ENCODE measurements around the gene RNF212. TPM values are rescaled to one million over a fixed set of nuclear protein-coding genes. Genes with fewer than 3 reads are reported as not detected.

Gene RNF212
- total RNA-seq, 1 donor from 2014 or later = 0.25 TPM

DNA sequence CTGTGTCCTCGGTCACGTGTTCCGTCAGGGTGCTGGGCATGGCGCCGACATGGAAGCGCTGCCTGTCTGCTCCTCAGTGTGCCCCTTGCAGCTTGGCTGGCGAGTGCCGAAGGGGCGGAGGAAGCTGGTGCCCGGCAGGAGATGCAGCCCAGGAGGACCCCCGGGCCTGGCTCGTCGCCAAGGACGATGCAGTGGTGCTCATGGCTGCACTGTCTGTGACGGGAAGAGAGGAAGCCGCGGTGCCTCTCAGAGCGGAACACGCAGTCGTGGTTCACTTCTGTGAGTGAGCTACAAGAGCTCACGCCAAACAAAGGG lies 63.8 kb downstream of the RNF212 start:
- no peak for DNase-seq (ENCODE audit: low spot score)

DNA sequence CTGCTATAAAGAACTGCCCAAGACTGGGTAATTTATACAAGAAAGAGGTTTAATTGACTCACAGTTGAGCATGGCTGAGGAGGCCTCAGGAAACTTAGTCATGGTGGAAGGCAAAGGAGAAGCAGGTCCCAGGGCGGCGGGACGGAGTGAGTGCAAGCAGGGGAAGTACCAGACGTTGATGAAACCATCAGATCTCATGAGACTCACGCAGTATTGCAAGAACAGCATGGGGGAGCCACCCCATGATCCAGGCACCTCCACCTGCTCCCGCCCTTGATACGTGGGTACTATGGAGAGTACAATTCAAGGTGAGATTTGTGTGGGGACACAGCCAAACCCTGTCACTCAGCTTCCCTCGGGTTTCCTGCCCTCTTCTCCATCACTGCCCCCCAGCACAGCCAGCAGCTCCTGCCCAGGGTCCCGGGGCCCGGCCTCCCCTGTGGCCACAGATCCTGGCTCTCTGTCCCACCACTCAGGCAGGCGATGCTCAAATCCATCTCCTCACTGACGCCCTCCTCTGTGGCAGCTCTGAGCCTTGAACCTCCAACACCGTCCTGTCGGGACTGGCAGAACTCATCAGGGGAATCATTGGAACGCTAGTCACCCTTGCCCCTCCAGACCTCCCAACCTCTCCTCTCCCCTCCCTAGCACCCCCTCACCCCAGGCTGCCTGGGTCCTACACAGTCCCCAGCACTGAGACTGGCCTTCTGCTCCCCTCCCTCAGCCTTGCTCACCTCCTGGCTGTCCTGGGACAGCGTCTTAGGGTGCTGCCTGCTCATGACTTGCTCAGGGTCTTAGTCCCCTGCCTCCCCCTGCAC lies 64.4 kb downstream of the RNF212 start:
- DNase-seq (ENCODE audit: low spot score) (no peak), ATAC-seq (no peak)

More for the DNA sequence above, 63.8 kb downstream of the RNF212 start:
- ATAC-seq = no peak

DNA sequence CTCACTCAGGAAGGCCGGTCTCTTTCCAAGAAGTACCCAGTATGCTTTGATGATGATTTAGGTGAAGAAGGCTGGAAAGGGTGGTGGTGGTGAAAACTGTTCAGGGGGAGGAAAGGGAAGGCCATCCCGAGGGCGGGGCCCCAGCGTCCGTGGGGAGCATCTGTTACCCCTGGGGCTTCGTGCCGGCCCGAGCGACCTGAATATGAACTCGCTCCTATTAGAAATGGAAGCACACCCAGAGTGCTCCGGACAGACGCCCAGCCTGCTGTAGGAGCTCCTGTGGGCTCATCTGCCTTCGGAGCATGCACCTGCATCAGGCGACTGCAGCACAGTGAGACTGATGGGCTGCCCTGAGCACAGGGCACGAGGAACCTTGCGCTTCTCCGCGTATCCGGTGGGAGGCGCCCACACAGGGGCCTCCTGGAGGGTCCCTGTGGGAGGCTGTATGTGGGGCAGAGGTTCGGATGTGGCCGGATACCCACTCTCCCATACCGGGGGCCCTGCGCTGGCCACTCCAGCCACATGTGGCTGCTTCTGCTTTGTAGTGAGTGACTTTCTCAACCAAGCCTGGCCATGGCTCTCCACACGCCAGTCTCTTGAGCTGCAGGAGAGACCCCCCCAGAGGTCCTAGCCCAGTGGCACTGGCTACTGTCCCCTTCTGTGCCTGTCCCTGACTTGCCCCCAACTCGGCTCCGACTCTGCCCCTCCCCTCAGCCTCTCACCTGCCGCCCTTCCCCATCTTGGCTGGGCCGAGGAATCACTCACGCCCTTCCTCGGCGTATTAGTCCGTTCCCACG lies 65.2 kb downstream of the RNF212 start:
- no peak for ATAC-seq
- no peak for DNase-seq (ENCODE audit: low spot score)

DNA sequence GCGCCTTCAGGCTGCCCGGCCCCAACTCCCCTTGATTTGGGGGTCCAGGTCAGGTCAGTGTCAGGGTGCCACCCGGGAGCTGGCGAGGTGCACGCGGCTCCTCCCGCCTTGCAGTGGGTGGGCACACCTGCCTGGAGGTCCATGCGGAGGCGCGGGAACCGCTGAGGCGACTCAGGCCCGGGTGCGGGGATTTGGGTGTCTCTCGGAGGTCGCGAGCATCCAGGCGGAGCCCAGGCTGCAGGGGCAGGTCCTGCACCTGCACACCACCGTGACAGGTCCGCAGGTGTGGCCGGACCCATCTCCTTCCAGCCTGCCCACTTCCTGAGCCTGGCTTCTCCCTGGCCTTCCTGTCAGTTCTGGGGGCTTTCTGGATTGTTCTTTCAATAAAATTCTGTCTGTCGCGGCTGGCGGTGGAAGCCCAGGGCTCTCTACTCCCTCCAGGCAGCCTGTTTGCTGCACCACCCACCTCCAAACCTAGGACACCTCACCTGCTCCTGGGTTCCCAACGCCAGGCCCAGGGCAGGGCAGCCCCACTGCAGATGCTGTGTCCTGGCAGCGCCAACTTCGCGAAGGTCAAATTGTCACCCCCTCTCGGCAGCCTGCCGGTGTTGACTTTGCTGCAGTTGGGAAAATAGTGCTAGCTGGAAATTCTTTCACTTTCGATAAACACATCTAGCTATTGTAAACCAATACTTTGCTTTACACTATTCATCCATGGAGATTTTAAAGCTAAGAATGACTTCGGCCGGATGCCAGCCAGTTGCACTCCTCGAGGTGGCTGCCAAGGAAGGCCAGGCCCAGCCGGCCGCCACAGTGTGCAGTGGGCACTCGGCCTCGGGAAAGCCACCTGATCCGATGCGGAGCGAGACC lies 66.0 kb downstream of the RNF212 start:
- DNase-seq (ENCODE audit: low spot score) = no peak
- peak; percentile 78 for ATAC-seq

DNA sequence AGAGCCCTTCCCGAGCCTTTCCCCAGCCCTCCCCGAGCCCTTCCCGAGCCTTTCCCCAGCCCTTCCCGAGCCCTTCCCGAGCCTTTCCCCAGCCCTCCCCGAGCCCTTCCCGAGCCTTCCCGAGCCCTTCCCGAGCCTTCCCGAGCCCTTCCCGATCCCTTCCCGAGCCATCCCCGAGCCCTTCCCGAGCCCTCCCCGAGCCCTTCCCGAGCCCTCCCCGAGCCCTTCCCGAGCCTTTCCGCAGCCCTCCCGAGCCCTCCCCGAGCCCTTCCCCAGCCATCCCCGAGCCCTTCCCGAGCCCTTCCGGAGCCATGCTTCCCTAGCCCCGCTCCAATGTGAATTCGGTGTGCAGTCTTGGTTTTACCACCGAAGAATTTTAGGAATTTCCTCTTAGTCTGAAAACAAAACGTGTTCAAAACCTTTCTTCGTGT lies 66.8 kb downstream of the RNF212 start:
- DNase-seq (ENCODE audit: low spot score) = peak; percentile 70
- peak; percentile 63 for ATAC-seq

DNA sequence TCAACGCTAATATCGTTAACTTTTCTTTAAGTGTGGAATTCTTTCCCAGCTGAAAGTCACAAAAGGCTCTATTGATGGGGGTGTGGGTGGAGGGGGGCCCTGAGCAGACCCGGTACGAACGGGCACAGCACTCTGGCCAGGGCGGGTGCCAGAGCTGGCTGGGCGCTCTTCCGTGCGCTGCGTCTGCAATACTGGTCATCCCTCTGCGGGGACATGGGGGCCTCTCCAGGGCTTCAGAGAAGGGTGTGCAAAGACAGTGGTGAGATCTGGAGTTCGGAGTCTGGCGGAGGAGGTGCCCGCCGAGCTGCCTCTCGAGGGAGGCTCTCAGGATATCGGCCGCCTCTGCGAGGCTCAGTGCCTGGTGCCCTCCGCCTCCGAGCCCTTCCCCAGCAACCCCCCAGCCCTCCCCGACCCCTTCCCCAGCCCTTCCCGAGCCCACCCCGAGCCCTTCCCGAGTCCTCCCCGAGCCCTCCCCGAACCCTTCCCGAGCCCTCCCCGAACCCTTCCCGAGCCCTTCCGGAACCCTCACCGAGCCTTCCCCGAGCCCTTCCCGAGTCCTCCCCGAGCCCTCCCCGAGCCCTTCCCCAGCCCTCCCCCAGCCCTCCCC lies 67.7 kb downstream of the RNF212 start:
- DNase-seq (ENCODE audit: low spot score) (no peak), ATAC-seq (no peak)

DNA sequence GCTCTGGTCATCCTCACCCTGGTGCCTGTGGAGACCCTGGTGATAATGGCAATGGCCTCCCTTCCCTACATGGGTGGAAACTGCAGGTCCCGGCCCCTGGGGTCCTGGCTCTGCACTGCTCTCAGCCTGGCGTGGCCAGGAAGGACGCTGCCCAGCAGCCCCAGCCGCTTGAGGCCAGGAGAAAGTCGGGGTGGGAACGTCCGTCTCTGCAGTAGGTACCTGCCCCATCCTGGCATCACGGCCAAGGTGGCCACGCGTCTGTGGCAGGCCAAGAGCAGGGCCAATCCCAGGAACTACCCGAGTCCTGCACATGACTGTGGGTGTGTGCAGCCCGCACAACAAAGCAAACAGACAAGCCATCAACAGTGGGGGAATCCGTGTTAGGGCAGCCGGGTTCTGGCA lies 68.2 kb downstream of the RNF212 start:
- ATAC-seq (no peak), DNase-seq (ENCODE audit: low spot score) (no peak)

DNA sequence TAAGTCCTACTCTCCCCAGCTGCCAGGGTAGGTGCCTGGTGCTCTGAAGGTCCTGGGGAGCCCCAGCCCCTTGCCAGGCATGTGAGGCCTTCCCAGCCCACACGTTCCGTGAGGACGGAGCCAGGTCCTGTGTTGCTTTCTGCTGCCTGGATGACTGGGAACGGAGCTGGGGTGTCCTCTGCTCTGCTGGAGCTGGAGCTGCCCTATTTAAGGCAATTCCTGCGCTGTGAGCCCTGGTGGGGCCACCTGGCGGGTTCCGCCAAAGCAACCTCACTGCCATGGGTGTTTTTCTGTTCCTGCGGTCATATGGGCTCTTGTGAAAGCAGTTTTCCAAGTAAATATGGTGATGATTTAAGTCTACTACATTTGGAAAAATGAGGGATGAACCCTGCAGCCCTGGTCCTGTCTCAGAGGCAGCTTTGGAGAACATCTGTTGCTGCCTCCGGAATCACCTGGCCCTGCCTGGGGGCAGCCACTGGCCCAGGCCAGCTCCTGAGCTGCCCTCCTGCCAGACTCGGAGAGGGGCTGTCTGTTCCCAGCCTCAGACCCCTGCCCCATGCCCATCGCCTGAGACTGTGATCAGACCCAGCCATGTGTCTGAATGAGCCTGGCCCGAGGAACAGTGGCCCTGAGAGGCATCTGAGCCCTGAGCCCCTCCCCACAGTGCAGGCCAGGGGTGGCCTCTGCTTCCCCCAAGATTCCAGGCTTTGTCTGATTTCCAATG lies 68.7 kb downstream of the RNF212 start:
- no peak for ATAC-seq
- DNase-seq (ENCODE audit: low spot score) = no peak

DNA sequence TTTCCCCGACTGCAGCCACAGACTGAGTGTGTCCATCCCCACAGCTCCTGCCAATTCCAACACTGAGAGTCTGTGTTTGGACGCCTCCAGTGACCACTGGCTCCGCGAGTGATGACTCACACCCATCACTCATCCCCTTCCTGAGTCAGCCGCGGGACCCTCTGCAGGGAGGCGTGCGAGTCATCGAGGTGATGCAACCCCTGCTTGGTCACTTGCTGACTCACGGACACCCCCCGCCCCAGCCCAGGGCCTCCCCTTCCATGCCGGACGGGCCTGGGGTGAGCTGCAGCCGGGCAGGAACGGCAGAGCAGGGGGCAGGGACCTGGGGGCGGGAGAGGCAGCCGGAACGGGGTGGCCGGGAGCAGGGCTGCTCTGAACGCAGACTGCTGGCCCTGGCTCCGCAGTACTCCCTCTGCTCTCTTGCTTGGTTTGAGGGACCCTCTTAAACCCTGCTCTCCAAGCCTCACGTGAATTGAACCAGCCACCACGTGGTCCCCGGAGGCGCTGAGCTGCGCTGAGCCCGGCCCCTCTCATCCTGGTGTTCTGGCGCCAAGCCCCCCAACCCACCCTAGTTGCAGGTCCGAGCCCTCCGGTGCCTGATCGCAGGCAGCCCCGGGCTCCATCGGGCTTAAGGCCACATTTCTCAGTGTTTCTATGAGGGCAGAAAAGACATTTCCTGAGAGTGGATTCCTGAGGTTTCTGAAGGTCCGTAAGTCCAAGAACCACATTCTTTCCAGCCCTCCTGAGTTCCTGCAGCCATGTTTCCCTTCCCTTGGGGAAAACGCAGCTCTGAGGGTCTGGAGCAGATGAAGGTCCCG lies 69.5 kb downstream of the RNF212 start:
- ATAC-seq (no peak), DNase-seq (ENCODE audit: low spot score) (no peak)

DNA sequence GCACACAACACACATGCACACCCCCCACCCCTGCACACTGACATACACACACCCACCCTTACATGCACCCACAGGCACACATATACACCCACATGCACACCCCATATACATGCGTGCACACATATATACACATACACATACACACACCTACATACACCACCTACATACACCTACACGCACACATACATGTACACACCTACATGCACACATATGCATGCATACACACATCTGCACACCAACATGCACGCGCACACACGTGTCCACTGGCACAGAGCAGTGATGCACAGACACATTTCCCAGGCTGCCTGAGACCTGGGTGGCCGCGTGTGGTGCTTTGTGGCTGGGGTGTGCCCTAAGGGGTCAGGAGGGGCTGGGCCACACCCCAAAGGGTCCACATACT lies 70.2 kb downstream of the RNF212 start:
- DNase-seq (ENCODE audit: low spot score) = no peak
- ATAC-seq = no peak

DNA sequence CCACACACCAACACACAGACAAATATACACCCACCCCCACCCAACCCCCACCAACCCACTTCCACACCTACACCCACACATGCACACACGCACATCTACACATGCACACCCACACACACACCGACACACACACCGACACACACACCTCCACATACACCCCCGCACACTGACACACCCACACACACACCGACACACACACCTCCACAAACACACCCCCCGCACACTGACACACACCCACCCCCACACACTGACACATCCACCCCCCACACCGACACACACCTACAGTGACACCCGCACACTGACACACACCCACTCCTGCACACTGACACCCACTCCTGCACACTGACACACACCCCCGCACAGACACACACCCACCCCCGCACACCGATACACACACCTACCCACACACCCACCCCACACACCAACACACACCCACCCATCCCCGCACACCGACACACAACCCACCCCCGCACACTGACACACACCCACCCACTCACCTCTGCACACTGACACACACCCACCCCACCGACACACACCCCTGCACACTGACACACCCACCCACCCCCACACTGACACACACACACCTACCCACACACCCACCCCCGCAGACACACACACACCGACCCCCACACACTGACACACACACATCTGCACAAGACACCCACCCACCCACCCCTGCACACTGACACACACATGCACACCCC lies 70.9 kb downstream of the RNF212 start:
- DNase-seq (ENCODE audit: low spot score) (no peak), ATAC-seq (no peak)

DNA sequence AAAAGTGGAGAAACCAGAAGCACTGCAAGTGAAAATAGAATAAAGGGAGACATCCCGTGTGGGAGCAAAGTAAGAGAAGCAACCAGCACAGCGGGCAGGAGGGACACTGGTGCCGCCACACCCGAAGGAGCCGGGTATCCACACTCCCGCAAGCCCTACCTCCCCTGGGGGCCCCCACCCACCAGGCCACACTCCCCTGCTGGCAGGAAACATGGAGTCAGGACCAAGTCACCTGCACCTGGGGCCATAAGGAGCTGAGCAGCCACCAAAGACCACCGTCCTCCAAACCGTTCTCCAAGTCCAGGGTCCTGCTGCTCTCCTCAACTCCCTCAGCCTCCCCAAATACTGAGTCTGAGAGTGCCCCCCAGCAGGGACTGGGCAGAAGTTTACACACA lies 71.4 kb downstream of the RNF212 start:
- no peak for ATAC-seq
- no peak for DNase-seq (ENCODE audit: low spot score)

DNA sequence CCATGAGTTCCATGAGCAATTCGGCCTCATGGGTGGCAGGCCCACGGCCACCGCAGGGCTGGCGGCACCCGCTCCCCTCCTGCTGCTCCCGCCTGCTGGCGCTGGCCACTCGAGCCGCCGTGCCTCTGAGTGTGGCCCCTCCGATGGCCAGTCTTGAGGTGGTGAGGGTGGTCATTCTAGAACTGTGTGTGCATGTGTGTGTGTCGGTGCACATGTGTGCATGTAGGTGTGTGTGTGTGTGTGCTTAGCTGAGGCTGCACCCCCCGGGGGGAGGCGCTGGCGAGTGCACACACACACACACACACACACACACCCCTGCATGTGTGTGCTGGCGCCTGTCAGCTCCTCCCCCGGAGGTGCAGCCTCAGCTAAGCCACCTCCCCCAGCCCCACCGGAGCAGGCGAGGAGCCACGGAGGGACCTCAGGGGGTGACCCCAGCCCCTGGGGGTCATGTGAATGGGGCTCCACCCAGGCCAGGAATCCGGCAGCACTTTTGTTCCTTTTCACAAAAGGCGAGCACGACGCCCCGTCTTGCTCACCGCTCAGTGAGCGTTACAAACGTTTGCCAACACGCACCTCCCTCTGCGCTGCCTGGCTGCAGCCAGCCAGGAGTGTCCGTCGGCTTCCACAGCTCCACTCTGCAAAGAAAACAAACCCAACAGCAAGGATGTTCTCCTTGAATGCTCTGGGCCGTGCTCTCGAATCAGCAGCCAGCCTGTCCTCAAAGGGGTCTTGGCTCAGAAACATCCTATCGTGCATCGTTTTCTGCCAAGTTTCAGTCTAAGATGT lies 72.0 kb downstream of the RNF212 start:
- ATAC-seq (no peak), DNase-seq (ENCODE audit: low spot score) (no peak)

DNA sequence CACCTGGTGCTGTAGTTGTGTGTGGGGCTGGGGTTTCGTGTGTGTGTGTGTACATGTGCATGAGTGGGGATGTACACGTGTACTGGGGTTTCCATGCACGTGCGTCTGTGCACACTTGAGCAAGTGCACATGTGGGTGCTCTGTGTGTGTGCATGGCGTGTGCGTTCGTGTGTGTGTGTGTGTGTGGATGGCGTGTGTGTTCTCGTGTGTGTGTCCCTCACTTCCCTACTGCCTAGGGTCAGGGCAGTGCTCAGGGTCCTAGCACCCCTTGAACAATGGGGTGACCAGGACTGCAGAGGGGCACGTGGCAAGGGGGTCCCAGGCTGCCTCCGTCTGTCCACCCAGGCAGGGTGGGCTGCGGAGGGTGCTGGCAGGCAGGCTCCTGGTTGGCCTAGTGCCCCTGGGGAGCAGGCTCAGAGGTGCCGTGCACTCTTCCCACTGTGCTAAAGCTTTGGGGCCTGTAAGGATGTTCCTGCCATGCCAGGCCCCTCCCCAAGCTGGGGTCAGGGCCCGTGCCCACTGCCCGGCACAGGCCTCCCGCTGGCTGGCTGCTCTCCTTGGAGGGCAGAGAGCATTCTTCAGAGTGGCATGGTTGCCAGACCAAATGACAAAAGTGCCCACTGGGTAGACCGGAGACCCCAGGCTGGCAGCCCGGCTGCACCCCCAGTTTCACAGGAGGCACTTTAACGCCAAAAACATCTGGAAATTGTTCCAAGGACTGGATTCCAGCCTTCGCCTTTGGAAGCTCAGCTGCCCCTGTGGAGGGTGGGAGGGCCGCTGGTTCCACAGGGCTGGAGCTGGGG lies 72.8 kb downstream of the RNF212 start:
- no peak for DNase-seq (ENCODE audit: low spot score)
- no peak for ATAC-seq

DNA sequence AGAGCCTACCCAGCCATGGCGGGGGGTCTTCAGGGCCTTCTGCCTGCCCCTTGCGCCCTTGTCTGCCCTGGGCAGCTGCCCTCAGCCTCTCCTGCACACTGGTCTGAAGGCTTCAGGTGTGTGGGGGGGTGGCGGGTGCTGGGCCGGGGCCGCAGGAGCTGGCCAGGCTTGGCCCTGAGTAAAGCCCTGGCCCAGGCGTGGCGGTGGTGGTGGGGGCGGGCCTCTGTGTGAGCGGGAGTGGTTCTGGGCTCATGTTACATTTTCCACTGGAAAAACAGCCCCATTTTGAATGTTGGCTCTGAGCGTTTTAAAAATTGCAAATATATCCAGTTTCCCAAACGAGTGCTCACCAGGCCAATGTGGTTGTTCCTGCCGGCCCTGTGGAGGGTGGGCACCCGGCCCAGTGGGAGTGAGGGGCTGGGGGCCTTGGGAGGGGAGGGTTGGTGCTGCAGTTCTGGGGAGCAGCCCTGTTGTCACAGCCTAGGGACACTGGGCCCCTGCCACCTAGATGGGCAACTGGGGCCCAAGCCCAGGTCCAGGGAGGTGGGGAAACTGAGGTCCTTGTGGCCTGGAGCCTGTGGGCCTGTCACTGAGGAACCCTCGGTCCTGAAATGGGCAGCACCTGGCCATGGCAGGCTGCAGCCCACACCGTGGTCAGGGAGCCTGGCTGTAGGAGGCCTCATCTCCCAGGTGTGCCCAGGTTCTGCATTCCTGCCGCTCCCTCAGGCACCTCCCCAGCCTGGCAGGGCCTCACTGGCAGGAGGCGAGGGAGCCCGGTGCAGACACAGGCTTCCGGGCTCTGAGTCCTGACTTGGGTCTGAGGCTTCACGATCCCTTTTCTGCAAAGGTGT lies 73.6 kb downstream of the RNF212 start:
- peak; percentile 14 for ATAC-seq
- no peak for DNase-seq (ENCODE audit: low spot score)

DNA sequence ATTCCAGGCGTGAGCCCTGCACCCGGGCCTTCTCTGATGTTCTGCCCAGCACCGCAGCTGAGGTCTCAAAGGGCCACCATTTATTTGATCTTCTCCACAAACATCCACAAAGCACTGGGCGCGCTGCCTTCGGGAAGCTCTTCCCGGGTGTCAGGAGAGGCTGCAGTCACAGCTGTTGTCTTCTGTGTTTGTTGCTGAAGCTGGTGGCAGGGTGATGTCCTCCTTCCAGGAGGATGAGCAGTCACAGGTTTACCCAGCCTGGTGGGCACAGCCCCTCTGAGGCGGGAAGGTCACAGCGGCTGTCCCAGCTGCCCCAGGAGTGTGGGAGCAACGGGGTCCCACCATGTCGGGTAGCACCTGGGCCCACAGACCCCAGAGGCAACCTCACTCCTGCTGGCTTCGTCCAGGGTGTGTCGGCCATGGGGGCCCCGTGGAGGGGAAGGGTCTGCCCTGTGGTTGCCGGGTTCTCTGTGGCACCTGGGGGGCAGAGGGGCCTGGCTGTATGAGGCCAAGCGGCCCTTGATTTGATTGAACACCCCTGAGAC lies 74.3 kb downstream of the RNF212 start:
- no peak for DNase-seq (ENCODE audit: low spot score)
- peak; percentile 48 for ATAC-seq
